H1 (cell line): ENCODE results near the gene FBLN5. TPM values are rescaled to one million over a fixed set of nuclear protein-coding genes. Genes with fewer than 3 reads are reported as not detected.

Experiments used
- CHD7 ChIP-seq: fragments of 300-600 bp; sonication (generic); IDR thresholded peaks from 2 replicates; pipeline ENCODE4 v1.7.1; 2012; ENCODE audit warnings: low read length, moderate library complexity, mild to moderate bottlenecking, inconsistent platforms; ENCODE audit not compliant: insufficient replicate concordance
- SRF ChIP-seq: IDR thresholded peaks from 2 replicates; pipeline ENCODE4 v1.6.1; 2011; ENCODE audit warnings: mild to moderate bottlenecking, low read depth, low read length, moderate library complexity
- polyA plus RNA-seq, 7 experiments: library from polyadenylated mRNA; depleted of rRNA in 3 of 7; stranded (reverse) in 5 of 7; unstranded in 2 of 7; fragments of >200 nt in 5 of 7; fragments of 200-250 nt in 2 of 7; gene quantifications; 1 replicate in 5 of 7; 2 replicates in 1 of 7; 4 replicates in 1 of 7; pipeline versions ENCODE4 v1.2.1 to v1.2.3, GENCODE V29; 2011 to 2013; ENCODE audit warnings: missing spikeins in 2 of 7, mixed read lengths in 2 of 7
- total RNA-seq: library from RNA; stranded (reverse); fragmentation: NEBNext Ultra II Directional; extraction: Animal tissue kit (Norgen Biotek cat#: 25700); gene quantifications from 2 replicates; pipeline ENCODE4 v1.2.1, GENCODE V29; 2021

Gene FBLN5
- total and polyA plus RNA-seq, 2 of the 8 experiments (the other 6 are each of a cell fraction or from before 2014, with no cell fraction given): 0.88 to 3.5 TPM

- TF ChIP-seq CHD7 (no peak), SRF (no peak)
These were observed 62.3 kb downstream of the FBLN5 start (continued) for GRCh38 chr14:91885113-91885712.
